Cardiac atrium fibroblast (primary cell): ENCODE measurements around the gene PLD1. TPM values are rescaled to one million over a fixed set of nuclear protein-coding genes. Genes with fewer than 3 reads are reported as not detected.

Experiments used
- total RNA-seq: library from RNA; depleted of rRNA; stranded (reverse); fragments of >200 nt; gene quantifications from 2 replicates; pipeline ENCODE4 v1.2.3, GENCODE V29; 2015

Gene PLD1, protein sequence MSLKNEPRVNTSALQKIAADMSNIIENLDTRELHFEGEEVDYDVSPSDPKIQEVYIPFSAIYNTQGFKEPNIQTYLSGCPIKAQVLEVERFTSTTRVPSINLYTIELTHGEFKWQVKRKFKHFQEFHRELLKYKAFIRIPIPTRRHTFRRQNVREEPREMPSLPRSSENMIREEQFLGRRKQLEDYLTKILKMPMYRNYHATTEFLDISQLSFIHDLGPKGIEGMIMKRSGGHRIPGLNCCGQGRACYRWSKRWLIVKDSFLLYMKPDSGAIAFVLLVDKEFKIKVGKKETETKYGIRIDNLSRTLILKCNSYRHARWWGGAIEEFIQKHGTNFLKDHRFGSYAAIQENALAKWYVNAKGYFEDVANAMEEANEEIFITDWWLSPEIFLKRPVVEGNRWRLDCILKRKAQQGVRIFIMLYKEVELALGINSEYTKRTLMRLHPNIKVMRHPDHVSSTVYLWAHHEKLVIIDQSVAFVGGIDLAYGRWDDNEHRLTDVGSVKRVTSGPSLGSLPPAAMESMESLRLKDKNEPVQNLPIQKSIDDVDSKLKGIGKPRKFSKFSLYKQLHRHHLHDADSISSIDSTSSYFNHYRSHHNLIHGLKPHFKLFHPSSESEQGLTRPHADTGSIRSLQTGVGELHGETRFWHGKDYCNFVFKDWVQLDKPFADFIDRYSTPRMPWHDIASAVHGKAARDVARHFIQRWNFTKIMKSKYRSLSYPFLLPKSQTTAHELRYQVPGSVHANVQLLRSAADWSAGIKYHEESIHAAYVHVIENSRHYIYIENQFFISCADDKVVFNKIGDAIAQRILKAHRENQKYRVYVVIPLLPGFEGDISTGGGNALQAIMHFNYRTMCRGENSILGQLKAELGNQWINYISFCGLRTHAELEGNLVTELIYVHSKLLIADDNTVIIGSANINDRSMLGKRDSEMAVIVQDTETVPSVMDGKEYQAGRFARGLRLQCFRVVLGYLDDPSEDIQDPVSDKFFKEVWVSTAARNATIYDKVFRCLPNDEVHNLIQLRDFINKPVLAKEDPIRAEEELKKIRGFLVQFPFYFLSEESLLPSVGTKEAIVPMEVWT
- total RNA-seq: 33.0 and 42.1 TPM in 2 replicates

GRCh38 chr3:171809861-171810628 lies at the start of gene PLD1:
TSS of gene PLD1 (minus strand) at chr3:171810483. CDS start at chr3:171738051, 72,432 bp downstream.

GRCh38 chr3:171842864-171843518 lies 32.7 kb upstream of the PLD1 start, which contains the start of gene TMEM212:
TSS of gene TMEM212 (plus strand) at chr3:171843349. CDS start at chr3:171843384, 35 bp downstream.

Other genes starting within 250 kb of the PLD1 start
- not detected in 2 replicates for gene TMEM212, start 32.9 kb upstream of the PLD1 start, total RNA-seq
- gene FNDC3B, start 229.1 kb upstream of the PLD1 start, total RNA-seq: 97.7 and 136 TPM in 2 replicates